ENCODE measurements around the gene HEG1.
"Not testable (repeated sequence)": the region's sequence is repeated elsewhere in the genome, so short reads cannot be mapped to it uniquely, and the experiment has no call there.

- TF ChIP-seq CTCF, POLR2A, POLR2AphosphoS5, EP300 (IDR thresholded peaks at IDR 0.05): not testable (repeated sequence)
Observed at GRCh38 chr3:125082339-125082738, 26.5 kb upstream of the HEG1 start.

Measured in stomach (tissue), 4 donors.